Fibroblast of villous mesenchyme (primary cell): Measurements from ENCODE around the gene CERT1. TPM values are rescaled to one million over a fixed set of nuclear protein-coding genes. Genes with fewer than 3 reads are reported as not detected.

Source experiments
- DNase-seq: peaks from one replicate; pipeline ENCODE4 v3.0.0-alpha.2; 2010; ENCODE audit warnings: low read depth
- H3K4me3 ChIP-seq: 2 replicates; pipeline ENCODE4 v1.5.1; 2011; ENCODE audit warnings: low read depth, mild to moderate bottlenecking, low read length
- CTCF ChIP-seq: IDR thresholded peaks from 2 replicates; pipeline ENCODE4 v1.5.1; 2012; ENCODE audit warnings: low read depth, mild to moderate bottlenecking, low read length; ENCODE audit not compliant: insufficient read depth
- total RNA-seq: library from RNA; depleted of rRNA; stranded (reverse); fragments of >200 nt; gene quantifications from 2 replicates; pipeline ENCODE4 v1.2.3, GENCODE V29; 2012

Gene CERT1
- total RNA-seq, 1 donor: 27.2 TPM

GRCh38 chr5:75465480-75465879 lies 45.9 kb downstream of the CERT1 start:
- no peak for TF ChIP-seq CTCF
- DNase-seq: no peak
- no peak overlapping the region for H3K4me3 ChIP-seq

- TF ChIP-seq CTCF: no peak
These were observed 47.7 kb downstream of the CERT1 start for GRCh38 chr5:75463726-75464125.

GRCh38 chr5:75461679-75462078 lies 49.8 kb downstream of the CERT1 start:
- H3K4me3 ChIP-seq: no peak overlapping the region
- peak; percentile 16 for DNase-seq
- no peak for TF ChIP-seq CTCF

More at GRCh38 chr5:75463726-75464125, 47.7 kb downstream of the CERT1 start:
- H3K4me3 ChIP-seq: no peak overlapping the region
- no peak for DNase-seq

GRCh38 chr5:75460942-75461610 lies 50.4 kb downstream of the CERT1 start:
- DNase-seq: peak; percentile 8
- no peak for TF ChIP-seq CTCF
- H3K4me3 ChIP-seq: no peak overlapping the region

GRCh38 chr5:75460532-75460931 lies 50.9 kb downstream of the CERT1 start:
- TF ChIP-seq CTCF: no peak
- no peak overlapping the region for H3K4me3 ChIP-seq
- no peak for DNase-seq

- no peak for TF ChIP-seq CTCF
- no peak for DNase-seq
- no peak overlapping the region for H3K4me3 ChIP-seq
These were observed 53.7 kb downstream of the CERT1 start for GRCh38 chr5:75457691-75458090.

- no peak for TF ChIP-seq CTCF
- no peak overlapping the region for H3K4me3 ChIP-seq
- no peak for DNase-seq
These were observed 54.3 kb downstream of the CERT1 start for GRCh38 chr5:75457161-75457560.
